GM11168 (cell line): ENCODE data around the gene KRT72.

ENCODE experiments used
- in situ Hi-C: fragments of 300-500 bp; cut with MboI; formaldehyde crosslinking; loops from one replicate; pipeline ENCODE4 v1.12.0; 2022; ENCODE audit warnings: low sequenced_read_pairs; ENCODE audit not compliant: unreplicated experiment

Gene KRT72

DNA sequence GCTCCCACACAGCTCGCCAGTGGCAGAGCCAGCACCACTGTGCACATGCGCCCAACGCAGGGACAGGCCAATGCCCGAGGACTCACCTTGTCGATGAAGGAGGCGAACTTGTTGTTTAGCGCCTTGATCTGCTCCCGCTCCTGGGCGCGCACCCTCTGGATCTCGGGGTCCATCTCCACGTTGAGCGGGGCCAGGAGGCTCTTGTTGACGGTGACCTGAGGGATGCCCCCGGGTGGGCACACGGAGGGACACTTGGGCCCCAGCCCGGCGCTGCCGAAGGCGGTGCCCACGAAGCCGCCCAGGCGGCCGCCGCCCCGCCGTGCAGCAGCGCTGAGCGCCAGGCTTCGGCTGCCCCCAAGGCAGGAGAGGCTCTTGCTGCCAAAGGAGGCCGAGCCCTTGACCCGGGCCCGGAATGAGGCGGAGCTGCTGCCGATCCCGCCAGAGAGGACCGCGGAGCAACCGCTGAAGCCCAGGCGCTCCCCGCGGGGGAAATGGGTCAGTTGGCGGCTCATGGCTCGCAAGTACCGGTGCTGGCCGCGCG, at the start of gene KRT72:
KRT72 (minus strand) TSS at position 523 of the 541 bp plus-strand sequence; CDS start at position 512, 11 bp downstream.
- in situ Hi-C loops: no loop called here

DNA sequence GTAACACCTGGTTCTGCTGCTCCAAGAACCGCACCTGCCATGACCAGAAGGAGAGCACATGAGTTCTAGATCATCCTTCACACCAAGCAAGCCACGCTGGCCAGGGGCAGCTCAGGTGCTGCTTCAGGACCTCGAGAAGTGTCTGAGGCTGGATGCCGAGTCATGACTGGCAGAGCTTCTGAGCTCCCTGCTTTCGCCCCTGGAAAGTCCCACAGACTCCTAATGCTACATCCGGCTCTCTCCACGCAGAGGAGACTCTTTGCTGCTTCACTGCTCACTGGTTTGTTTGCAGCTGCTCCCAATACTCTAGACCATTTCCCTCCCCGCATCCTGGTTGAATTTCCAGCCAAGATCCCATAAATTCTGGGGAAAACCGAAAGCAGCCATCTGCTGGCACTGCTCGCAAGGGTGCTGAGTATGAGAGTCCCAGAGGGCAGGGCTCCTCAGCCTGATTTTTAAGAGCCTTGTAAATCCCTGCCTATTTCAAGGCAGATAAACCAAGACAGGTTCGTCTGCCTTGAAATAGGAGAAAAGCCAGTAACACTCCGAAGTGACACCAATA, 49.3 kb upstream of the KRT72 start:
- in situ Hi-C loops: no loop called here

DNA sequence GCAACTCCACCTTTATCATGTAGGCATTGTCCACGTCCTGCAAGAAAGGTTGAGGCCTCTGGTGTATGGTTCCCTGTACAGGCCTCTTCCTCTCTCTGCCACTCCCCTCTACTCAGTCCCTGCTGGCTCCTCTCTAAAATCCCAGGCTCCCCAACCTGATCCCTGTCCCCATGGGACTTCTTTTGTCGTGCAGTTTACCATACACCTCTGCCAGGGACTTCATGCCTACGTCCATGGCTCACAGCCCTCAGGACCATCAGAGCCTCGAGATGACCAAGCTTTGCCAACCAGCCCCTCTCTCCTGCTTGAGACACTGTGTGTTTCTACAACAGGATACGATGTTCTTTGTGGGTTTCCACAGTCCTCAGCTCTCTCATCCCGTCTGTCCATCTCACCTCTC, 47.8 kb upstream of the KRT72 start:
- in situ Hi-C loops: no loop called here

GRCh38 chr12:52648012-52648550, 46.8 kb upstream of the KRT72 start:
- in situ Hi-C loops: no loop called here

DNA sequence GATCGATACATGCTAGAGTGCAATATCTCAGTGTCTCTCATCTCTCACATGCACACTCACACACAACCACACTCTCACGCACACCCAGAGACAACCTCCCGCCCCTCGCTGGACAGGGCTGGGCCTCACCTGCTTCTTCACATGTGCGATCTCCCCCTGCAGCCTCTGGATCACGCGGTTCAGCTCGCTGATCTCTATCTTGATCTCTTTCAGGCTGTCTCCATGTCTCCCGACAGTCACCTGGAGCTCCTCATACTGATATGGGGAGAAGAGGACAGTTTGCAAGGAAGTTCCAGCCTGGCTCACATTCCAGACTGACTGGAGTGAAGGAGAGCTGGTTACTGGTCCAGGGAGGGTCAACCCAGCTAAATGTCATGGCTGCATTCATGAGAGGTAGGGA, 46.3 kb upstream of the KRT72 start:
- in situ Hi-C loops: no loop called here

GRCh38 chr12:52646613-52647012, 45.4 kb upstream of the KRT72 start:
- in situ Hi-C loops: no loop called here

- in situ Hi-C loops: no loop called here
These were observed 44.7 kb upstream of the KRT72 start for GRCh38 chr12:52645982-52646381.

GRCh38 chr12:52645120-52645761, 44.0 kb upstream of the KRT72 start:
- in situ Hi-C loops: no loop called here

DNA sequence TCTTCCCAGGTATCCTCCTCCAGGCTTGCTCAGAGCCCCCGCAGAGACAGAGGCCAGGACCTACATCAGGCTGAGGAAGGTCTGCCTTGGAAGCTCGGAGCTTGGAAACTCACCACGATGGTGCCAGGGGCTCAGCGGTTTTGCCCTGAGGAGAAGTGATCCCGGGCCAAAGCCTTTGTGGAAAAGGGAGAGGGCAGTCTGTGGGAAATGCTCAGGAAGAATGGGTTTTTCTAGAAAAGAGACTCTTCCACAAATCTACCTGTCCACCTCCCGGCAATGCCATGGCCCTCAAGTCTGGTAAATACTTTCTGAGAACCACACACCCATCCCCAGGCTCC, 42.8 kb upstream of the KRT72 start:
- in situ Hi-C loops: no loop called here

- in situ Hi-C loops: no loop called here
These were observed 42.2 kb upstream of the KRT72 start for GRCh38 chr12:52643233-52644077.

DNA sequence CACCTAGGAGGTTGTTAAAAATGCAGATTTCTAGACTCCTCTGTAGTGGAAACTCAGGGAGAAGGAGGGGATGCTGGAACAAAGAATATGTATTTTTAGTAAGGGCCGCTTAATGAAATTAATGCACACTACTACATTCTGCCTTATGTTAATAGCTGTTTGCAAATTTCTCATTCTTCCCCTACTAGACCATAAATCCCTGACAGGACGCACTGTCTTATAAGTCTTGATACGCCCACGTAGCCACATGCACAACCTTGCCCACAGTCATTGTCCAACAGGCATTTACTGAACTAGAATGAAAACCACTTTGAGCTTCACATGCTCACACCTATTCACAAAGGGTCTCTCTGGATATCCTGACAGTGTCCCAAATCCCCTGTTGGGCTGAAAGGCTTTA, 40.2 kb upstream of the KRT72 start:
- in situ Hi-C loops: no loop called here

- in situ Hi-C loops: no loop called here
These were observed 36.0 kb upstream of the KRT72 start for GRCh38 chr12:52637299-52637698.

- in situ Hi-C loops: no loop called here
These were observed 35.5 kb upstream of the KRT72 start for GRCh38 chr12:52636592-52637258.

DNA sequence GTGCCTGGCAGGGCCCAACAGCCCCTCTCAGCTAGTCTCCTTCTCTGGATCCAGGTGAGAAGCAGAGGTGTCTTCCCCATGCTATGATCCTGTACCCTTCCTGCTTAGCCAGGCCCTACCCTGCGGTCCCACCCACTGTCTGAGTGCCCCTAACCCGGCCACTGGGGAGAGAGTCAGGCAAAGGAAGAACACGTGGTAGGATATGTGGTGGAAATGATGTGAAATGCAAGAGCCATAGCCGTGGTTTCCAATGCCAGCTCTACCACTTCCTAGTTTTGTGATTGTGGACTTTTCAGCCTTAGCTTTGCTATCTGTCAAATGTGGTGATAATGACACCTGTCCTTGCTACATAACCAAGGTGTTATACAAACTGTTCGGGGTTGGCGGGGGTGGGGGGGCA, 34.9 kb upstream of the KRT72 start:
- in situ Hi-C loops: no loop called here

GRCh38 chr12:52634266-52635056, 33.2 kb upstream of the KRT72 start:
- in situ Hi-C loops: no loop called here

GRCh38 chr12:52633383-52633782, 32.1 kb upstream of the KRT72 start:
- in situ Hi-C loops: no loop called here

- in situ Hi-C loops: no loop called here
These were observed 31.4 kb upstream of the KRT72 start for GRCh38 chr12:52632656-52633055.

- in situ Hi-C loops: no loop called here
These were observed 30.6 kb upstream of the KRT72 start for GRCh38 chr12:52631676-52632459.

DNA sequence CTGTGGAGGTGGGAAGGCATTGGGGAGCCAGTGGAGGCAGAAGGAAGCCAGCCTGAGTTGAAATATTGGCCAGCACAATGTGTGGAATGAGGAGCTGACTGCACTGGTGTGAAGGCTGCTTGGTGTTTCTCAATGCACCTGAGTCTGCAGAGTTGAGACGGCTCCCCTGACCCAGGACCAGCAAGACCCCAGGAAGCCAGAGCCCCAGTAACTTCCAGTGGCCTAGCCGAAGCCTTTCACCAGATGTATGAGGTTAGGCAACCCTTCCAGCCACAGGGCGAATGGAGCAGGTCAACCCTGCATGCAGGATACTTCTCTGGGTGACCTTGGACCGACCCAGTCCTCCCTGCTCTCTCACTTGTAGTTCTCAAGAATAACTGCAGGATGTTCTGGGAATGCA, 30.0 kb upstream of the KRT72 start:
- in situ Hi-C loops: no loop called here
